Measurements from ENCODE around the gene FAM168A. TPM values are rescaled to one million over a fixed set of nuclear protein-coding genes. Genes with fewer than 3 reads are reported as not detected.

FAM168A gene
- total RNA-seq, 1 experiment from 2014 or later = 62.8 TPM

GRCh38 chr11:73422886-73423285, 175.0 kb downstream of the FAM168A start:
- TF ChIP-seq REST (IDR thresholded peaks at IDR 0.05; ENCODE audit: insufficient read depth in 1 of 2, low read depth in 2 of 2, low read length in 1 of 2) = no peak
- TF ChIP-seq POLR2AphosphoS5 (IDR thresholded peaks at IDR 0.05; ENCODE audit: low read depth, low read length) = no peak
- TF ChIP-seq TCF7L2 (IDR thresholded peaks at IDR 0.05; ENCODE audit: low read depth, low read length) = no peak
- no peak for TF ChIP-seq SIN3A (IDR thresholded peaks at IDR 0.05; ENCODE audit: borderline replicate concordance, insufficient read depth, low read depth, low read length)
- no peak for TF ChIP-seq CTCF (IDR thresholded peaks at IDR 0.05)
- intact Hi-C loops (cut with micrococcal nuclease; ENCODE audit: unreplicated experiment) (no loop called here), in situ Hi-C loops (cut with HindIII; ENCODE audit: low pct_unique_long_range_greater_than_20kb, low sequenced_read_pairs) (no loop called here)
- no peaks in the 10 kb centered on the region for H3K4me1 ChIP-seq (ENCODE audit: control insufficient read depth, insufficient read depth, low read length)
- ChIA-PET CTCF (no interaction called here), POLR2A (interaction anchor here (0.6 kb wide), 1 partner anchor 16 kb away, joined by 11 read pairs; no protein-coding TSS in a partner anchor)
- H3K27ac ChIP-seq (ENCODE audit: low read length) = no peak overlapping the region
- H3K27me3 ChIP-seq (ENCODE audit: control insufficient read depth, insufficient read depth, low read length) = no peaks in the 10 kb centered on the region
- H3K9me3 ChIP-seq (ENCODE audit: control insufficient read depth, insufficient read depth, low read depth, low read length) = no peaks in the 10 kb centered on the region
- H3K4me3 ChIP-seq (ENCODE audit: low read depth in 2 of 2, low read length in 2 of 2) = no peak overlapping the region
- BruUV-seq (replicated peaks) = no TSS peak
- no peak for ATAC-seq
- no peak for DNase-seq (ENCODE audit: low read depth, low spot score)
- H3K36me3 ChIP-seq (ENCODE audit: control insufficient read depth, insufficient read depth, low read length) = no peaks in the 10 kb centered on the region

GRCh38 chr11:73420136-73420535, 177.8 kb downstream of the FAM168A start:
- ChIA-PET POLR2A (no interaction called here), CTCF (no interaction called here)
- Histone ChIP-seq H3K9me3 (ENCODE audit: control insufficient read depth, insufficient read depth, low read depth, low read length) (no peaks in the 10 kb centered on the region), H3K4me3 (ENCODE audit: low read depth in 2 of 2, low read length in 2 of 2) (no peak overlapping the region), H3K36me3 (ENCODE audit: control insufficient read depth, insufficient read depth, low read length) (no peaks in the 10 kb centered on the region), H3K27ac (ENCODE audit: low read length) (no peak overlapping the region), H3K4me1 (ENCODE audit: control insufficient read depth, insufficient read depth, low read length) (no peaks in the 10 kb centered on the region), H3K27me3 (ENCODE audit: control insufficient read depth, insufficient read depth, low read length) (no peaks in the 10 kb centered on the region)
- TF ChIP-seq TCF7L2 (IDR thresholded peaks at IDR 0.05; ENCODE audit: low read depth, low read length) (no peak), REST (IDR thresholded peaks at IDR 0.05; ENCODE audit: insufficient read depth in 1 of 2, low read depth in 2 of 2, low read length in 1 of 2) (no peak), SIN3A (IDR thresholded peaks at IDR 0.05; ENCODE audit: borderline replicate concordance, insufficient read depth, low read depth, low read length) (no peak), CTCF (IDR thresholded peaks at IDR 0.05) (no peak), POLR2AphosphoS5 (IDR thresholded peaks at IDR 0.05; ENCODE audit: low read depth, low read length) (no peak)
- no TSS peak for BruUV-seq (replicated peaks)
- intact Hi-C loops (cut with micrococcal nuclease; ENCODE audit: unreplicated experiment) = no loop called here
- ATAC-seq = no peak
- in situ Hi-C loops (cut with HindIII; ENCODE audit: low pct_unique_long_range_greater_than_20kb, low sequenced_read_pairs) = no loop called here
- no peak for DNase-seq (ENCODE audit: low read depth, low spot score)
